Endothelial cell of umbilical vein (primary cell): ENCODE results near the gene GABRR2. TPM values are rescaled to one million over a fixed set of nuclear protein-coding genes. Genes with fewer than 3 reads are reported as not detected.

ENCODE experiments used
- BruUV-seq: library from RNA; stranded (reverse); fragments of 400-500 nt; replicated peaks from 2 replicates; lab custom pipeline; 2021; lab: Mats Ljungman, UMichigan
- CTCF ChIA-PET: fragments of 300-600, 350-600 bp; sonication (Branson Sonifier 250); formaldehyde crosslinking; loops from one replicate; lab custom pipeline; 2021; ENCODE audit warnings: antibody characterized with exemption, inconsistent platforms; lab: Charles Lee
- POLR2A ChIA-PET: fragments of 300-600, 350-600 bp; sonication (Branson Sonifier 250); formaldehyde crosslinking; loops from one replicate; lab custom pipeline; 2021; ENCODE audit warnings: antibody characterized with exemption, inconsistent platforms; lab: Charles Lee
- DNase-seq: peaks from one replicate; pipeline ENCODE4 v3.0.0-alpha.2; 2011; ENCODE audit warnings: low read depth, low spot score
- FAIRE-seq: peaks from 2 replicates; lab custom pipeline; 2011; peaks lifted over from hg19 to GRCh38; lab: Jason Lieb, UNC
- H2AFZ ChIP-seq: 2 replicates; pipeline ENCODE4 v1.6.0; 2012; ENCODE audit warnings: low read depth, low read length, control low read depth, inconsistent platforms
- H3K27ac ChIP-seq: 2 replicates; pipeline ENCODE4 v1.5.1; 2011; ENCODE audit warnings: low read depth, mild to moderate bottlenecking, control low read depth, low read length, moderate library complexity; ENCODE audit not compliant: insufficient read depth
- H3K27me3 ChIP-seq, 2 experiments: 2 replicates each; pipeline versions ENCODE4 v1.6.0 to v1.6.1; 2011; ENCODE audit warnings: low read length in 2 of 2, mixed read lengths in 1 of 2; ENCODE audit not compliant: control insufficient read depth in 2 of 2, insufficient read depth in 2 of 2
- H3K36me3 ChIP-seq, 2 experiments: 2 replicates in 1 of 2; 3 replicates in 1 of 2; pipeline ENCODE4 v1.5.1; 2011; ENCODE audit warnings: low read length in 2 of 2, mild to moderate bottlenecking in 1 of 2, moderate library complexity in 1 of 2; ENCODE audit not compliant: control insufficient read depth in 2 of 2, insufficient read depth in 2 of 2; ENCODE audit errors: extremely low read depth in 1 of 2
- H3K4me1 ChIP-seq: 3 replicates; pipeline ENCODE4 v1.5.1; 2011; ENCODE audit warnings: mild to moderate bottlenecking, low read length; ENCODE audit not compliant: control insufficient read depth, insufficient read depth; ENCODE audit errors: extremely low read depth
- H3K4me2 ChIP-seq: 2 replicates; pipeline ENCODE4 v1.6.1; 2011; ENCODE audit warnings: low read length, control low read depth, mixed read lengths; ENCODE audit not compliant: insufficient read depth
- H3K4me3 ChIP-seq, 3 experiments: fragments of 200-600 bp in 1 of 3; sonication (generic), shearing (Covaris generic) in 1 of 3; replicated peaks in 1 of 3; 2 replicates each; pipeline ENCODE4 v1.5.1; 2011 to 2016; ENCODE audit warnings: control low read depth in 3 of 3, low read length in 3 of 3, mild to moderate bottlenecking in 2 of 3, inconsistent platforms in 1 of 3, low read depth in 1 of 3, moderate library complexity in 1 of 3; ENCODE audit not compliant: insufficient read depth in 1 of 3
- H3K79me2 ChIP-seq: 2 replicates; pipeline ENCODE4 v1.6.0; 2012; ENCODE audit warnings: low read length, inconsistent platforms; ENCODE audit not compliant: control insufficient read depth, insufficient read depth
- H3K9ac ChIP-seq: replicated peaks from 2 replicates; pipeline ENCODE3; 2011; ENCODE audit warnings: low read length, control low read depth; ENCODE audit not compliant: insufficient read depth; ENCODE audit errors: extremely low read depth
- H3K9me1 ChIP-seq: replicated peaks from 3 replicates; pipeline ENCODE4 v1.6.0; 2011; ENCODE audit warnings: mild to moderate bottlenecking, low read length; ENCODE audit not compliant: control insufficient read depth, insufficient read depth; ENCODE audit errors: extremely low read depth
- H3K9me3 ChIP-seq: replicated peaks from 2 replicates; pipeline ENCODE4 v1.5.1; 2012; ENCODE audit warnings: low read length, inconsistent platforms; ENCODE audit not compliant: control insufficient read depth, insufficient read depth
- H4K20me1 ChIP-seq: replicated peaks from 2 replicates; pipeline ENCODE3; 2011; ENCODE audit warnings: mild to moderate bottlenecking, low read length; ENCODE audit not compliant: control insufficient read depth, insufficient read depth; ENCODE audit errors: extremely low read depth
- FOS ChIP-seq: IDR thresholded peaks from 2 replicates; pipeline ENCODE4 v1.6.1; 2011; ENCODE audit warnings: mild to moderate bottlenecking, low read length, moderate library complexity, borderline replicate concordance; ENCODE audit not compliant: insufficient read depth
- GATA2 ChIP-seq: IDR thresholded peaks from 2 replicates; pipeline ENCODE4 v1.7.0; 2011; ENCODE audit warnings: low read depth, mild to moderate bottlenecking, moderate library complexity, mixed read lengths, low read length; ENCODE audit not compliant: insufficient read length, insufficient read depth
- POLR2A ChIP-seq: IDR thresholded peaks from 2 replicates; pipeline ENCODE4 v1.6.1; 2012; ENCODE audit warnings: low read depth, mild to moderate bottlenecking, control low read depth, low read length
- POLR2AphosphoS5 ChIP-seq: IDR thresholded peaks from 2 replicates; pipeline ENCODE4 v1.6.1; 2012; ENCODE audit warnings: low read depth, mild to moderate bottlenecking, control low read depth, low read length, moderate library complexity; ENCODE audit not compliant: insufficient read depth
- dilution Hi-C: fragments of 300-500 bp; cut with MboI; formaldehyde crosslinking; loops from one replicate; pipeline ENCODE4 v1.15.0; 2019; ENCODE audit warnings: low sequenced_read_pairs; ENCODE audit not compliant: extremely low pct_ligation_motif_present
- intact Hi-C: fragments of 100-400 bp; cut with micrococcal nuclease; formaldehyde crosslinking; loops from one replicate; pipeline ENCODE4 v1.10.0; 2022
- polyA plus RNA-seq, 4 experiments: library from polyadenylated mRNA; depleted of rRNA in 3 of 4; stranded (reverse) in 3 of 4; unstranded in 1 of 4; fragments of >200 nt; gene quantifications; 2 replicates each; pipeline versions ENCODE4 v1.2.1 to v1.2.3, GENCODE V29; 2011 to 2012; ENCODE audit warnings: missing spikeins in 1 of 4
- total RNA-seq: library from RNA; stranded (reverse); gene quantifications from 2 replicates; pipeline ENCODE4 v1.2.3, GENCODE V29; 2021

The GABRR2 gene
- total and polyA plus RNA-seq, 2 donors (not counting 3 experiments of a cell fraction or from before 2014, with no cell fraction given), result 1.4 to 3.6 TPM

GRCh38 chr6:89352278-89353117, 37.4 kb upstream of the GABRR2 start, which contains the start of gene UBE2J1:
UBE2J1 (minus strand) TSS chr6:89352722; CDS start chr6:89352569, 153 bp downstream.
- H3K4me3 ChIP-seq, result peak within 1 kb of the TSS; percentile 93 to 100 (median 100)
- no peaks in the 10 kb centered on the region for H3K27me3 ChIP-seq
- H3K4me2 ChIP-seq, result peak within 1 kb of the TSS; percentile 98
- peaks cover 3% of the 10 kb centered on the region for H4K20me1 ChIP-seq
- no peaks in the 10 kb centered on the region for H3K36me3 ChIP-seq
- peaks cover 38% of the 10 kb centered on the region for H3K4me1 ChIP-seq
- dilution Hi-C loops (no loop called here), intact Hi-C loops (loop anchor here (1.0 to 5.0 kb wide), 6 partner anchors 100 to 970 kb away; partner anchors contain the start of genes CASP8AP2, PM20D2 and RNGTT)
- BruUV-seq, result no TSS peak
- TF ChIP-seq POLR2AphosphoS5 (peak; percentile 83), GATA2 (no peak), POLR2A (peak; percentile 87), FOS (peak; percentile 12)
- H3K9ac ChIP-seq, result peak within 1 kb of the TSS; percentile 99
- POLR2A ChIA-PET, result interaction anchor here (0.7 to 2.3 kb wide), 7 partner anchors 9 to 389 kb away, joined by 3 to 16 read pairs (median 4); partner anchors contain the start of genes PM20D2, PNRC1 and RNGTT
- peak; percentile 94 for DNase-seq
- peaks cover 44% of the 10 kb centered on the region for H3K79me2 ChIP-seq
- H2AFZ ChIP-seq, result peak within 1 kb of the TSS; percentile 77
- CTCF ChIA-PET, result interaction anchor here (0.7 to 7.0 kb wide), 9 partner anchors 9 to 369 kb away, joined by 3 to 56 read pairs (median 5); no protein-coding TSS in a partner anchor
- H3K9me1 ChIP-seq, result no peaks in the 10 kb centered on the region
- peak within 1 kb of the TSS; percentile 96 for H3K27ac ChIP-seq
- no peaks in the 10 kb centered on the region for H3K9me3 ChIP-seq
- FAIRE-seq, result peak; percentile 85
